ENCODE data around the gene MGME1. TPM values are rescaled to one million over a fixed set of nuclear protein-coding genes. Genes with fewer than 3 reads are reported as not detected.

The MGME1 gene
- total and polyA plus RNA-seq, 9 of the 15 experiments (the other 6 are each of a cell fraction or from before 2014, with no cell fraction given) = 13.4 to 45.1 (median 30.6) TPM

DNA sequence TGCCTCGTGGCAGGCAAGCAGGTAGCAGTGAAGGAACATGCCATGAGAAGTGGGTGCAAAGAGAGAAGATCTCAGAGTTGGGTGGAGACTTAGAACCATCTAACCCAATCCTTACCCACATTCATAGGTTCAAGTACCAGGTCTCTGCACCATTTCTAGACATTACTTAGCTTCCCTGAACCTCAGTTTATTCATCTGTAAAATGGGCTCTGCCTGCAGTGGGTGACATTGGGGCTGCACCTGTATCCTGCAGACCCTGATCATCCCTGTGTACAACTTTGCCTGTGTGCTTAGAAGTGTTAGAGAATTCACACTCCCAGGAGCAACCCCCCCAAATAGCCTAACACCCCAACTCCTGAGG lies 42.9 kb upstream of the MGME1 start (continued):
- TF ChIP-seq NR2C1 (IDR thresholded peaks at IDR 0.05) (no peak), NR2C1 (tag; IDR thresholded peaks at IDR 0.05) (no peak), ARHGAP35 (IDR thresholded peaks at IDR 0.05; ENCODE audit: partially characterized antibody) (no peak), CBFB (CRISPR knock-in tag; IDR thresholded peaks at IDR 0.05) (0 out of 2 replicates have a peak, but pooled peaks have one; percentile 18), ZNF785 (CRISPR knock-in tag; IDR thresholded peaks at IDR 0.05) (no peak), CHD4 (IDR thresholded peaks at IDR 0.05; ENCODE audit: insufficient read depth, insufficient replicate concordance, low read depth, low read length, poor library complexity, severe bottlenecking) (peak; percentile 98), DNMT1 (IDR thresholded peaks at IDR 0.05) (no peak), SMARCA5 (IDR thresholded peaks at IDR 0.05) (peak; percentile 91), ADNP (tag; IDR thresholded peaks at IDR 0.05) (peak; percentile 97), BCOR (IDR thresholded peaks at IDR 0.05) (peak; percentile 89), MXD1 (CRISPR knock-in tag; IDR thresholded peaks at IDR 0.05; ENCODE audit: borderline replicate concordance, poor library complexity, severe bottlenecking) (no peak)
- TF ChIP-seq, protein P1, sequence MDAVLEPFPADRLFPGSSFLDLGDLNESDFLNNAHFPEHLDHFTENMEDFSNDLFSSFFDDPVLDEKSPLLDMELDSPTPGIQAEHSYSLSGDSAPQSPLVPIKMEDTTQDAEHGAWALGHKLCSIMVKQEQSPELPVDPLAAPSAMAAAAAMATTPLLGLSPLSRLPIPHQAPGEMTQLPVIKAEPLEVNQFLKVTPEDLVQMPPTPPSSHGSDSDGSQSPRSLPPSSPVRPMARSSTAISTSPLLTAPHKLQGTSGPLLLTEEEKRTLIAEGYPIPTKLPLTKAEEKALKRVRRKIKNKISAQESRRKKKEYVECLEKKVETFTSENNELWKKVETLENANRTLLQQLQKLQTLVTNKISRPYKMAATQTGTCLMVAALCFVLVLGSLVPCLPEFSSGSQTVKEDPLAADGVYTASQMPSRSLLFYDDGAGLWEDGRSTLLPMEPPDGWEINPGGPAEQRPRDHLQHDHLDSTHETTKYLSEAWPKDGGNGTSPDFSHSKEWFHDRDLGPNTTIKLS (IDR thresholded peaks at IDR 0.05; ENCODE audit: borderline replicate concordance, low read depth) = peak; percentile 7; the same call in 1 of the 2 replicates
